Activated CD4-positive, CD25-positive, alpha-beta regulatory T cell (primary cell): ENCODE measurements around the gene LRRC8E.

Experiments used
- DNase-seq, 4 experiments: peaks; one replicate each; lab custom pipeline; 2025; lab: John Stamatoyannopoulos, UW

Gene LRRC8E

DNA sequence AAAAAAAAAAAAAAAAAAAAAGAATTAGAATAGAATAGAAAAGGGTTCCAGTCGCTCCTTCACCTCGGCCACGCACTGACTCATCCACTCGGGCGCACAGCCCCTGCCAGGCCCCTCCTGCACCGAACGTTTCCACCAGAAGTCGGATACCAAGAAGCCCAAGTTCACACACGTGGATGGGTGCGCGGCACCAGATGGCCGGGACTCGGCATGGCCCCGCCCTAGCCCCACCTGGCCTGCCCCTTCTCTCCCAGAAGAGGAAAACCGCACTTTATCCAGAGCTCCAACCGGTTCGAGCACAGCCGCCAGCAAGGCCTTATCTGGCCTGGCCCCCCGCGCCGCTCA lies 20.0 kb upstream of the LRRC8E start:
- peak in 1 of 4 experiments; percentile 43 for DNase-seq

GRCh38 chr19:7868671-7869452 lies 19.4 kb upstream of the LRRC8E start:
- DNase-seq: peak; percentile 58 to 78 (median 70)

GRCh38 chr19:7869453-7869909 lies 18.8 kb upstream of the LRRC8E start:
- peak; percentile 58 to 76 (median 64) for DNase-seq

DNA sequence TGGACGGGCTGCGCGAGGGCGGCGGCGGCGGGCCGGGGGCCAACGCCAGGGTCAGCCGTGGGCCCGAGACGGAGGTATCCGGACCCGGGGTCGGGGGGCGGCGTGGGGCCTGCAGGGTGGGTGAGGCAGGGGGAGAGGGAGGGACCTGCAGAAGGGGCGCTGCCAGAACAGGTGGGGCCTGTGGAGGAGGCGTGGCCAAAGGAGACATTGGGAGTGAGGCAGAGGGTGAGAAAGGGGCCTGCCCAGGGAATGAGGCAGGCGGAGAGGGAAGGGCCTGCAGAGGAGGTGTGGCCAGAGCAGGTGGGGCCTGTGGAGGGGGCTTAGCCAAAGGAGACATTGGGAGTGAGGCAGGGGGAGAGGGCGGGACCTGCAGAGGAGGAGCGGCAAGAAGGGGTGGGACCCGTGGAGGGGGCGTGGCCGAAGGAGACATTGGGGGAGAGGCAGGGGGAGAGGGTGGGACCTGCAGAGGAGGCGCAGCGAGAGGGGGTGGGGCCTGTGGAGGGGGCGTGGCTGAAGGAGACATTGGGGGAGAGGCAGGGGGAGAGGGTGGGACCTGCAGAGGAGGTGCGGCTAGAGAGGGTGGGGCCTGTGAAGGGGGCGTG lies 18.3 kb upstream of the LRRC8E start:
- peak in 2 of 4 experiments; percentile 28 to 41 for DNase-seq

DNA sequence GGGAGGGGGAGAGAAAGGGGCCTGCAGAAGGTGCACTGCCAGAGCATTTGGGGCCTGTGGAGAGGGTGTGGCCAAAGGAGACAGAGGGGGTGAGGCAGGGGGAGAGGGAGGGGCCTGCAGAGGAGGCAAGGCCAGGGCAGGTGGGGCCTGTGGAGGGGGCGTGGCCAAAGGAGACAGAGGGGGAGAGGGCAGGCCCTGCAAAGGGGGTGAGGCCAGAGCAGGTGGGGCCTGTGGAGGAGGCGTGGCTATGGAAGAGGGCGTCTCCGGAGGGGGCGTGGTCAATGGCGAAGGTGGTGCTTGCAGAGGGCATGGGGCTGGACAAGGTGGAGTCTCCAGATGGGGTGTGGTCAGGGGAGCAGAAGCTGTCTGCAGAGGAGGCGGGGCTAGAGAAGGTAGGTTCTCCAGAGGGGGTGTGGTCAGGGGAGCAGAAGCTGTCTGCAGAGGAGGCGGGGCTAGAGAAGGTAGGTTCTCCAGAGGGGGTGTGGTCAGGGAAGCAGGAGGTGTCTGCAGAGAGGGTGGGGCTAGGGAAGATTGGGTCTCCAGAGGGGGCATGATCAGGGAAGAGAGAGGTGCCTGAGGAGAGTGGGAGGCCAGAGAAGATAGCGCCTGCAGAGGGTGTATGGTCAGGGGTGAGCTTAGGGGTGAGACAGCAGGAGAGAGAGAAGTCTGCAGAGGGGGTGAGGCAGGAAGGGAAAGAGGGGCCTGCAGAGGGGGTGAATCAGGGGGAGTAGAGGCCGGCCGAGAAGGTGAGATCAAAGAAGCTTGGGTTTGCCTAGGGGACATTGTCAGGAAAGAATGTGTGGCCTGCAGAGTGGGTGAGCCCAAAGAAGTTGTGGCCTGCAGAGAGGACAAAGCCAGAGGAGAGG lies 17.5 kb upstream of the LRRC8E start:
- DNase-seq: no peak

- DNase-seq: peak; percentile 43 to 66 (median 58)
These were observed 16.6 kb upstream of the LRRC8E start for GRCh38 chr19:7871437-7872305.

GRCh38 chr19:7872306-7873204 lies 15.8 kb upstream of the LRRC8E start:
- no peak for DNase-seq

GRCh38 chr19:7873304-7874075 lies 14.8 kb upstream of the LRRC8E start:
- no peak for DNase-seq

DNA sequence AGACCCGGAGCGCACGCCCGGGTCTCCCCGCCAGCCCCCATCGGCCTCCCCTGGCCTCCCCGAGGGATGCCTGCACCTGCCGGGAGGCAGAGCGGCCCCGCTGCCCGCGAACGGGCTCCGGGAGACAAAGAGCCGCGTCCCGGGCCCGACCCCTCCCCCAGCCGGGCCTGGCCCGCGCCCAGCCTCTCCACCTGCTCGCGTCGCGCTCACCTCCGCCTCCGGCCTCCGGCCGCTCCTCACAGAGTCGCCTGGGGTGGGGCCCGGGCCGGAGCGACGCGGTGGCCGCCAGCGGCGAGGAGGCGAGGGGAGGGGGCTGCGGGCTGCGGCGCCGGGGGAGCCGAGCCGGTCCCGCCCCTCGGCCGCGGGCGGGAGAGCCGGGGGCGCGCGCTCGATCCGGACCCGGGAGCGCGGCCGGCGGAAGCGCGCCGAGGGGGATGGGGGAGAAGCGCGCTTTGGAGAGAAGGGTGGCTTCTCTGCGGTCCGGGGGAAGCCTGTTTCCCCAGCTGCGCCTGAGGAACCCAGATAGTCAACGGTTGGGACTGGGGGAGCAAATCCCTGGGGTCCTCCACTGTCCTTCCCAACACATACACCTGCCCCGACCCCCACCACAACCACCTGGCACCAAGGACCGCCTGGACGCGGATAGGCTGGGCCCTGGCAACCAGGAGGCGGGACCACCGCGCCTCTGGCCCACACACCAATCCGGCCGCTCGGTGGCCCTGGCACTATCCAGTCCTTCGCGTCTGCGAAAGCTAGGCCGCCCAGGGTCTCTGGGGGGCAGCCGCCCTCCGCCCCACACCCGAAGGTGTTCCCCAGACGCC lies 14.0 kb upstream of the LRRC8E start, which contains the start of gene PRR36:
Gene PRR36 (minus strand): TSS at position 315 of the 821 bp plus-strand sequence. CDS start 701 bp downstream, outside the sequence.
- no peak for DNase-seq

GRCh38 chr19:7874897-7875273 lies 13.4 kb upstream of the LRRC8E start:
- no peak for DNase-seq

- DNase-seq: no peak
These were observed 11.0 kb upstream of the LRRC8E start for GRCh38 chr19:7877249-7877836.

DNA sequence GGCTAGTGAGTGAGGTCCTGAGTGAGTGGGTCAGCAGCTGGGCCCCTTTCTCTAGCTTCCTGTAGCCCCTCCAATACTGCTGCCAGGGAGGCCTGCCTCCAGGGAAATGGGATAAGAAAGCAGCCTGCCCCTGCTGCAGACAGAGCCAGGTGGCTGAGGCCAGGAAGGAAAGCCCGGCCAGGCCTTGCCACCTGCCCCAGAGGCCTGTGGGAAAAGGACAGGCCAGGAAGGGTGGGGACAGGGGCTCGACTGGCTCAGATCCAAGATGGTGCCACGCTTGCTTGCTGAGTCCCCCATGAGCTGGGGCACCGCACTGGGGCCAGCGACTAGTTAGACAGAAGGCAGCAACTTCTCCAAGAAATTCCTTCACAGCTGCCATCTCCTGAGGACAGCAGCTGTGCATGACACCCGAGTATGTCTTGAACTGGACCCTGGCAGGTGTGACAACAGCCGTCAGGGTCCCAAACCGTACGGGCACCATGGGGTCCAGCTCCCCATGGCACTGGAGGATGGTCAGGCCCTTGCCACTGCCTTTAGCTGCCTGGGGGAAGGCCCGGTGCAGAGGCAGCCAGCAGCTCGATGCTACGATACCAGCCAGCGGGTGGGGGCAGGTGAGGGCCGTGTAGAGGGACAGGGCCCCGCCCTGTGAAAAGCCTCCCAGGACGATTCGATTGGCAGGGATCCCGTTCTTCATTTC lies 9.1 kb upstream of the LRRC8E start:
- no peak for DNase-seq

GRCh38 chr19:7879836-7880235 lies 8.5 kb upstream of the LRRC8E start:
- no peak for DNase-seq

- DNase-seq: no peak
These were observed 6.4 kb upstream of the LRRC8E start for GRCh38 chr19:7881910-7882309.

DNA sequence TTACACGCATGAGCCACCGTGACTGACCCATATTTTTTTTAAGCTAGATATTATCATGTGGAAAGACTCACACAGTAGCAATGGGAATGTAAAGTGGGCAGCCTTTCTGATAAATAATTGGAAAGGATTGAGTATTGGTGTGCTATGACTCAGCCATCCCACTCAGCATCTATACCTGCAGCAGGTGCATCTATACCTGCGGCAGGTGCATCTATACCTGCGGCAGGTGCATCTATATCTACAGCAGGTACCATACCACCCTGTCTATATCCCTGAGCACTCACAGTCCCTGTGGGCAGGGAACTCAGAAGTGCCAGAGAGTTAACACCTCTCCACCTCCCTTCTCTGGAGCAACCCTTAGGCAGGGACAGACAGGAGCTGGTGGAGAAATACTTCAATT lies 5.2 kb upstream of the LRRC8E start:
- DNase-seq: no peak

DNA sequence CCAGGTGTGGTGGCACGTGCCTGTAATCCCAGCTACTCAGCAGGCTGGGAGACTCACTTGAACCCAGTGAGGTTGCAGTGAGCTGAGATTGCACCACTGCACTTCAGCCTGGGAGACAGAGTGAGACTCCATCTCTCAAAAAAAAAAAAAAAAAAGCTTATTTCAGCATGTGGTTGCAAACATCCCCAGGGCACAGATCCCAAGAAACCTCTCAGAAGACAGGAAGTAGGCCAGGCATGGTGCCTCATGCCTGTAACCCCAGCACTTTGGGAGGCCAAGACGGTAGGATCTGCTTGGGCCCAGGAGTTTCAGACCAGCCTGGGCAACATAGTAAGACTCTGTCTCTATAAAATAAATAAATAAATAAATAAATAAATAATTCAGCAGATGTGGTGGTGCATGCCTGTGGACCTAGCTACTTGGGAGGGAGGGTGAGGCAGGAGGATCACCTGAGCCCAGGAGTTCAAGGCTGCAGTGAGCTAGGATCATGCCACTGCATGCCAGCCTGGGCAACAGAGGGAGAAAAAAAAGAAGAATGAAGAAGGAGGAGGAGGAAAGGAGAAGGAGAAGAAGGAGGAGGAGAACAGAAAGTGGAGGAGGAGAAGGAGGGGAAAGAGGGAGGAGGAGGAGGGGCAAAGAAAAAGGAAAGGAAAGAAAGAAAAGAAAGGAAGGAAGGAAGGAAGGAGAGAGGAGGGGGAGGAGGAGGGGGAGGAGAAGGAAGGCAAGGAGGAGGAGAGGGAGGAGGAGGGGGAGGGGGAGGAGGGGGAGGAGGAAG lies 4.3 kb upstream of the LRRC8E start:
- no peak for DNase-seq

DNA sequence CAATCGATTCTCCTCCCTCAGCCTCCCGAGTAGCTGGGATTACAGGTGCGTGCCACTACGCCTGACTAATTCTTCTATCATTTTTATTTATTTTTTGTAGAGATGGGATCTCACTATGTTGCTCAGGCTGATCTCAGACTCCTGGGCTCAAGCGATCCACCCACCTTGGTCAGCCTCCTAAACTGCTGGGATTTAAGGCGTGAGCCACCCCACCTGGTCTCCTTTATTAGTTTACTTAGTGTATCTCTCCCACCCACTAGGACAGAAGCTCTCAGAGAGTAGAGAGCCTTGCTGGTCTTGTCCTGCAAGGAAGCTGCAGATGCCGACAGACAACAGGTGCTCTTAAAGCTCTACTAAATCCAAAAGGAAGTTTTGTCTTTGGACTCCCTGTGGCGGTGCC lies 2.5 kb upstream of the LRRC8E start:
- no peak for DNase-seq
